Measurements from ENCODE around the gene PDCD5. TPM values are rescaled to one million over a fixed set of nuclear protein-coding genes. Genes with fewer than 3 reads are reported as not detected.

The PDCD5 gene
- total RNA-seq, 1 experiment from 2014 or later, result 127 TPM

DNA sequence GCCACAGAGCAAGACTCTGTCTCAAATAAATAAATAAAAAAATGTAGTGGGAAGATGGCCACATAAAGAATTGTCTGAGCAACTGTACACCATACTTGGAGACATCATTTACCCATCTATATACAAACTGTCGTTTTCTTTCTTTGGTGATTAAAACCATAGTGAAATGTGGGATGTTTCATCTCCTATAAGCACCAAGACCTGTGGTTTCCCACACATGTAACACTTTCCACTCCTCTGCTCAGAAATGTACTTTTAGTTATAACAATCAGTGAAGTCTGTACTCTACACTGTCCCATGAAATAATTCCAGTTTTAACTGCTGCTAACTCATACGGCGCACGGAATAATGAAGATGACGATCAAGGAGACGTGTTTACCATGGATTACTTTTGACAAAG, 18.3 kb downstream of the PDCD5 start:
- Histone ChIP-seq H3K27me3 (ENCODE audit: insufficient read depth, low read depth) (no peaks in the 10 kb centered on the region), H3K79me2 (ENCODE audit: low read depth) (no peaks in the 10 kb centered on the region), H3K36me3 (ENCODE audit: low read depth) (peaks cover 26% of the 10 kb centered on the region), H4K20me1 (ENCODE audit: insufficient read depth) (no peaks in the 10 kb centered on the region), H2AFZ (no peak overlapping the region), H3K4me3 (no peak overlapping the region), H3K9me3 (ENCODE audit: insufficient read depth, low read depth) (no peaks in the 10 kb centered on the region), H3F3A (ENCODE audit: insufficient read depth, low read depth) (peaks cover 11% of the 10 kb centered on the region; the same call in 1 of the 2 replicates), H3K4me2 (no peak overlapping the region), H3K27ac (no peak overlapping the region), H3K4me1 (replicated peaks; ENCODE audit: insufficient read depth) (no peaks in the 10 kb centered on the region), H3K9me2 (ENCODE audit: insufficient read depth) (no peaks in the 10 kb centered on the region)
- POLR2A ChIA-PET (ENCODE audit: unreplicated experiment), result no interaction called here
- intact Hi-C loops (cut with micrococcal nuclease; ENCODE audit: unreplicated experiment), result no loop called here
- no peak for TF ChIP-seq EZH2 (IDR thresholded peaks at IDR 0.05; ENCODE audit: low read depth)
- TF ChIP-seq, protein P1, sequence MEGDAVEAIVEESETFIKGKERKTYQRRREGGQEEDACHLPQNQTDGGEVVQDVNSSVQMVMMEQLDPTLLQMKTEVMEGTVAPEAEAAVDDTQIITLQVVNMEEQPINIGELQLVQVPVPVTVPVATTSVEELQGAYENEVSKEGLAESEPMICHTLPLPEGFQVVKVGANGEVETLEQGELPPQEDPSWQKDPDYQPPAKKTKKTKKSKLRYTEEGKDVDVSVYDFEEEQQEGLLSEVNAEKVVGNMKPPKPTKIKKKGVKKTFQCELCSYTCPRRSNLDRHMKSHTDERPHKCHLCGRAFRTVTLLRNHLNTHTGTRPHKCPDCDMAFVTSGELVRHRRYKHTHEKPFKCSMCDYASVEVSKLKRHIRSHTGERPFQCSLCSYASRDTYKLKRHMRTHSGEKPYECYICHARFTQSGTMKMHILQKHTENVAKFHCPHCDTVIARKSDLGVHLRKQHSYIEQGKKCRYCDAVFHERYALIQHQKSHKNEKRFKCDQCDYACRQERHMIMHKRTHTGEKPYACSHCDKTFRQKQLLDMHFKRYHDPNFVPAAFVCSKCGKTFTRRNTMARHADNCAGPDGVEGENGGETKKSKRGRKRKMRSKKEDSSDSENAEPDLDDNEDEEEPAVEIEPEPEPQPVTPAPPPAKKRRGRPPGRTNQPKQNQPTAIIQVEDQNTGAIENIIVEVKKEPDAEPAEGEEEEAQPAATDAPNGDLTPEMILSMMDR (conservative IDR thresholded peaks at IDR 0.05), result no peak
- no TSS peak for BruUV-seq (replicated peaks)
- CTCF ChIA-PET, result interaction anchor here (0.6 kb wide), 1 partner anchor 376 kb away, joined by 5 read pairs; no protein-coding TSS in a partner anchor
- no peak for DNase-seq

DNA sequence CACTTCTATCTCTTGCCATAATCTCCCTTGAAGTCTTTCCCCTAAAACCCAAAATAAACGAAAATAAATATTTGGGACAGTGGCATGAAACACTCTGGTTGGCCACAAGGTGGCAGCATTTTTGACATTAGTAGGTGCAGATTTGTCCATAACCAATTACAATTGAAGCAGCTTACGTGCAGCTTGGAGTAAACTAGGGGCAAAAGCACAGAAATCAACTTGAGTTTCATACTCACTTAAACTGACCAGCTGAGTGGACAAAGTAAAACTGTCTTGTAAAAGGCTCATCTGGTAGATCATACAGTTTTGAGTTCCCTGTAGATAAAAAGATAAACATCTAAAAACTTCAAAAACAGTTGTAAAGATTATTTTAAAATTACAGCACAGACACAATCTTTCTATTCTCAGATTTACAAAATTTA, 18.8 kb downstream of the PDCD5 start:
- Histone ChIP-seq H3K4me2 (no peak overlapping the region), H3K27ac (no peak overlapping the region), H3K36me3 (ENCODE audit: low read depth) (peaks cover 22% of the 10 kb centered on the region), H3K79me2 (ENCODE audit: low read depth) (no peaks in the 10 kb centered on the region), H4K20me1 (ENCODE audit: insufficient read depth) (no peaks in the 10 kb centered on the region), H3F3A (ENCODE audit: insufficient read depth, low read depth) (peaks cover 6% of the 10 kb centered on the region; the same call in 1 of the 2 replicates), H3K27me3 (ENCODE audit: insufficient read depth, low read depth) (no peaks in the 10 kb centered on the region), H3K4me3 (no peak overlapping the region), H3K9me3 (ENCODE audit: insufficient read depth, low read depth) (no peaks in the 10 kb centered on the region), H3K9me2 (ENCODE audit: insufficient read depth) (no peaks in the 10 kb centered on the region), H3K4me1 (replicated peaks; ENCODE audit: insufficient read depth) (no peaks in the 10 kb centered on the region), H2AFZ (no peak overlapping the region)
- intact Hi-C loops (cut with micrococcal nuclease; ENCODE audit: unreplicated experiment), result no loop called here
- DNase-seq, result peak in 1 of 2 experiments; percentile 13
- no TSS peak for BruUV-seq (replicated peaks)
- POLR2A ChIA-PET (ENCODE audit: unreplicated experiment), result interaction anchor here (0.7 kb wide), 2 partner anchors 92 to 517 kb away, joined by 3 to 4 read pairs; partner anchors contain the start of gene NUDT19
- CTCF ChIA-PET, result interaction anchor here (0.6 kb wide), 1 partner anchor 375 kb away, joined by 5 read pairs; no protein-coding TSS in a partner anchor
- TF ChIP-seq, protein P1 (conservative IDR thresholded peaks at IDR 0.05), result peak; percentile 90
- no peak for TF ChIP-seq EZH2 (IDR thresholded peaks at IDR 0.05; ENCODE audit: low read depth)

DNA sequence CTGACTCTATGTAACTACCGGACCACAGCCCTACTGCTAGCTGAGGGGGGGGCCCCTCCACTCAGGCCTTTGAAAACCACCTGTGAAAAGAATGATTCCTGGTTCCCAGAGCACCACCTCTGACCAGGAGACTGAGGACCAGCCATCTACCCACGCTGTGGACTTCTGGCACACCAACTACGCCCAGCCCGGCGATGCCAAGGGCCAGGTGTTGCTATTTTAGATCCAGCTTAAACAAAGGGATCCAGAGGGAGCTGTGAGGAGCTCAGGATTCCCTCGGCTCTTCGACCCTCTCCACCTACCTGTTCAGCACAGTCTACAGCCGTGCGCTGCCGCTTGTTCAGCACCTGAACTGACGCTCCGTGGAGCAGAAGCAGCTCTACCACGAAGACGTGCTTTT, 23.0 kb downstream of the PDCD5 start:
- intact Hi-C loops (cut with micrococcal nuclease; ENCODE audit: unreplicated experiment), result no loop called here
- Histone ChIP-seq H3K36me3 (ENCODE audit: low read depth) (0 out of 2 replicates have a peak, but pooled peaks cover 4% of the 10 kb centered on the region), H3K4me3 (no peak overlapping the region), H3K9me3 (ENCODE audit: insufficient read depth, low read depth) (no peaks in the 10 kb centered on the region), H3K27ac (no peak overlapping the region), H2AFZ (no peak overlapping the region), H3K4me2 (no peak overlapping the region), H3K9me2 (ENCODE audit: insufficient read depth) (no peaks in the 10 kb centered on the region), H3K79me2 (ENCODE audit: low read depth) (no peaks in the 10 kb centered on the region), H3F3A (ENCODE audit: insufficient read depth, low read depth) (0 out of 2 replicates have a peak, but pooled peaks cover 4% of the 10 kb centered on the region), H4K20me1 (ENCODE audit: insufficient read depth) (no peaks in the 10 kb centered on the region), H3K27me3 (ENCODE audit: insufficient read depth, low read depth) (no peaks in the 10 kb centered on the region), H3K4me1 (replicated peaks; ENCODE audit: insufficient read depth) (no peaks in the 10 kb centered on the region)
- BruUV-seq (replicated peaks), result no TSS peak
- TF ChIP-seq, protein P1 (conservative IDR thresholded peaks at IDR 0.05), result no peak
- no peak for DNase-seq
- ChIA-PET CTCF (no interaction called here), POLR2A (ENCODE audit: unreplicated experiment) (interaction anchor here (0.6 kb wide), 1 partner anchor 30 kb away, joined by 4 read pairs; no protein-coding TSS in a partner anchor)

Measured in PC-9 (cell line).